Eye (tissue), 1 donor: ENCODE data around the gene ABTB2.
"Not testable (repeated sequence)": the region's sequence is repeated elsewhere in the genome, so short reads cannot be mapped to it uniquely, and the experiment has no call there.

ENCODE experiments used
- DNase-seq: peaks from one replicate; pipeline ENCODE4 v3.0.0-alpha.2; 2015

Gene ABTB2

DNA sequence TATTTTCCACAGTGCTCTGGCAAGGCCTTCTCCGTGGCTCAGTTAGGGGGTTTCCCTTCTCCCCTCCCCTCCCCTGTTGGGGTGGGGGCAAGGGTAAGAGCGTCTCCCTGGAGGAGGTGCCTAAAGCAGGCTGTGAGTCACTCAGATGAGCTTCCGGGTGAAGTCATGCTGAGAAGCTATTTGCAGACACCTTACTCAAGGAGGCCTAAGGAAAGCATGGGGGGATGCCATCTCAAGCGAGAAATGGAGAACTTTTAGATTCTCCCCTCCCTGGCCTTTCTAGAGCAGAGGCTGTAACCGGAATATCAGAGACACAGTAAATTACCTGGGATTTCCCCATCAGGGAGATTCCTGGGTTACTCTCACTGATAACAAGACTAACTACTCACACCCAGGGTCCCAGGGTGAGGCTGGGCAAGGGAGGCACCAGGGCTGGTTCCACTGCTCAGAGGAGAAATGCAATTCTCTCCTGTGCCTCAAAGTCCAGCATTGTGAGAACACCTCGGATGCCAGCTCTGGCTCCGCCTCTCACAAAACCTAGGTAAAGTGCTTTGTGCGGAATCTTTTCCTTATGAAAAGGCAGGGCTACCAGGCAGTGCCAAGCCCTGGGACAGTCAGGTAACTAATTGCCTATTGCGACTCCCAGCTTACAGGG lies 123.6 kb downstream of the ABTB2 start:
- no peak for DNase-seq

DNA sequence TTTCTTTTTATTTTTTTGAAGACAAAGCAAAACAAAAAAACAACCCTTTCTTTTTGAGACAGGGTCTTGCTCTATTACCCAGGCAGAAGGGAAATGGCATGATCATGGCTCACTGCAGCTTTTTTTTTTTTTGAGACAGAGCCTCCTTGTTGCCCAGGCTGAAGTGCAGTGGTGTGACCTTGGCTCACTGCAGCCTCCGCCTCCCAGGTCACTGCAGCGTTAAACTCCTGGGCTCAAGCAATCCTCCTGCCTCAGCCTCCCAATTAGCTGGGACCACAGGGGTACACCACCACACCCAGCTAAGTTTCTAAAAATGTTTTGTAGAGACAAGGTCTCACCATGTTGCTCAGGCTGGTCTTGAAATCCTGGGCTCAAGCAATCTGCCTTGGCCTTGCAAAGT lies 124.6 kb downstream of the ABTB2 start:
- no peak for DNase-seq

DNA sequence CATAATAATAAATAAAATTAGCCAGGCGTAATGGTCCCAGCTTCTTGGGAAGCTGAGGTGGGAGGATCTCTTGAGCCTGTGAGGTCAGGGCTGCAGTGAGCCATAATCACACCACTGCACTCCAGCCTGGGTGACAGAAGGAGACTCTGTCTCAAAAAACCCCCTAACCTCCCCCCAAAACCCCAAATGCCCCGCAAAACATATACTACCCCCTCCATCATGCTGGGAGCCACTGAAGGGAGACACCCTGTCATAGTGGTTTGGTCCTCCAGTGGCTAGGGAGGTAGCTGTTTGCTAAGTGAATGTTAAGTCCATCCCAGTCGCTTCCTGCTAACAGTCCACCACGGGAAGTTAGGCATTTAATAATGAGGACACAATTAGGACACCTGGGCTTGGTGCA lies 125.0 kb downstream of the ABTB2 start:
- DNase-seq: no peak

DNA sequence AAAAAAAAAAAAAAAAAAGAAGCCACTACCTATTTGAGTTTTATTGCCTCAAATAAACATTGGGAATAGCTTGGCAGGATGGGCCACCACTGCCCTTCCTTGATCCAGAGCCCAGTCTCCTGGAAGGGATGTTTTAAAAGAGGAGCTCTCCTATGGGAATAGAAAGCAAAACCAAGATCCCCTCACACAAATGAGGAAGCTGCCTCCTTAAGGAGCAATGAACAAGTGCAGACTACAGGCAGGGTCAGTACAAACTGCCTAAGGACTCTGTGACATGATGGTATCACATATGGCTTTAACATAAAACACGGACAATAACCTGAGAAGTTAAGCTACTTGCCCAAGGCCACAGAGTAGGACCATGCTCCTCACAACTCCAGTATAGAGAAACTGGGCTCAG lies 131.6 kb downstream of the ABTB2 start:
- DNase-seq: no peak

DNA sequence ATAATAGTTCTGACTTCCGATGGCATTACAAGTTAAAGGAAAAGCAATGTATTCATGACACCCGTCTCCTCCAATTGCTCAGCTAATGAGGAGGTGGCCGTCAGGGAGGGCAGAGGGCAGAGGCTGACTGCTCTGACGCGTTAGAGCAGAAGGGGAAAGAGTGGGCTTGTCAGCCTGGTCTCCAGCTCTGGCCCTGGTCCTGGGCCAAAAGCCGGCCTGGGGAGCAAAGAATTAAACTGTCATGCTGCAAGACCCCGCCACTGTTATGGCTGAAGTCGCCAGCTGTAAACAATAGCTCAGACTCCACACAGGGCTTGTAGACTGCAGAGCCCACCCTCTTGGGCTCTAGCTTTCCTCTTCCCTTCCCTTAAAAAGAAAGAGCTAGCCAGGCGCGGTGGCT lies 132.7 kb downstream of the ABTB2 start:
- peak; percentile 54 for DNase-seq

DNA sequence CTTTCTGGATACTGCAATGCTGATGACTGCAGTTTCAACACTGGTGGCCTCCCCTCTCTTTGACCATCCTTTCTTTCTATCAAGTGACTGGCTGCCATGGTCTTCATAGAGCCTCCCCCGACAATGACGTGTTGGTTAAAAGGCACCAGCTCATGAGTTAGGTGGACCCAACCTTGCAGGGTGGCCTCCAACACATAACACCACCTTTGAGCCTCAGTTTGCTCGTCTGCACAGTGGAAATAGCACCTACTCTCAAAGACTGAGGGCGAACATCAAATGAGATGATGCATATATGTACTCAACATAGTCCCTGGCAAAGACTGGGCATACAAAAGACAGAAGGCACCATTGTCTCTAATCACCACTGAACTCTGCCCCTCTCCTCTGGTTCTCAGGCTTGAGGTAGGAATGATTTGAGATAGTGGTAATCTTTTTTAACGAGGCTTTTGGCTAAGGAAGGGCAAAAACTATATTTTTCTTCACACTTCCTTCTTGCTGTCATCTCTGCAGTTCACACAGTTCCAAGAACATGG lies 133.3 kb downstream of the ABTB2 start:
- DNase-seq: no peak

DNA sequence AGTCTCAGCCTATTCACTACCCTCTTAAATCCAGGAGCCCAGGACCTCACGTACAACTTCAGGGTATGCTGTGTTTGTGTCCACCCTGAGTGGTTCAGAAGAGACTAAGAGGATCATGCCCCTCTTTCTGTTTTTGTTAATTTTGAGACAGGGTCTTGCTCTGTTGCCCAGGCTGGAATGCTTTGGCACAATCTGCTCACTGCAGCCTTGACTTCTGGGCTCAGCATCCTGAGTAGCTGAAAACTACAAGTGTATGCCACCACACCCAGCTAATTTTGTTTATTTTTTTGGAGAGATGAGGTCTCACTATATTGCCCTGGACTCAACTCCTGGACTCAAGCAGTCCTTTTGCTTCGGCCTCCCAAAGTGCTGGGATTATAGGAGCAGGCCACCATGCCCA lies 133.9 kb downstream of the ABTB2 start:
- no peak for DNase-seq

DNA sequence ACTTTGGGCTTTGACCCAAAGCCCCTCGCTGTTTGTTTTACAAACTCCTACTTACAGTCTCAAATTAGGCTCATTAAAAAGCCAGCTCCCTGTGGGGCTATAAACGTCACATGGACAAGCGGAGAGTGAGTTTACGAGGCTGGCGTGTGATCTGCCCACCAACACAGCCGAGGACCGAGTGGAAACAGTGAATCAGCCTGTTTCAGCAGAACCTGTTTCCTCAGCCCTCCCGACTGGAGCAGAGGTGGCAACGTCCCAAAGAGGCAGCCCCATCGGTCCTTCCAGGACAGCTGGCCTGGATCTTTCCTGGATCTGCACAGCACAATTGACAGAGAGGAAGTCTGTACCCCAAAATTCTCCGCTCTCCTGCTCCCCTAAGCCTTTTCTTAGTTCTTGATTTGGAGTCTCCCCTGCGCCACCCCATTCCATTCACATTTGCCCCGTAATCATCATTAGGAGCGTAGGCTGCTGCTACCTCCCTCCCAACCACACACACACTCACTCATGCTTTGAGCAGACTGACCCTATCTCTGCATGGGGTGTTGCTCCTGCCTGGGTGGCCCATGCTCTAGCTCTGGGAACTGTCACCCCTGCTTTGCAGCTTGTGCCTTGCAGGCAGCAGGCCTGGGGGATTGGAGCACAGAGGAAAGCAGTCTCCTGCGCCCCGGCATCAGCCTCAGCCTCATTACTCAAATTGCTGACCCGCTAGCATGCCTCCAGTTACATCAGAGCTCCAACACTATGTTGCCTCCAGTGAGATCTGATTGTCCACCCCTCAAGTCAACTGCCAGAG lies 134.6 kb downstream of the ABTB2 start:
- peak; percentile 83 for DNase-seq

DNA sequence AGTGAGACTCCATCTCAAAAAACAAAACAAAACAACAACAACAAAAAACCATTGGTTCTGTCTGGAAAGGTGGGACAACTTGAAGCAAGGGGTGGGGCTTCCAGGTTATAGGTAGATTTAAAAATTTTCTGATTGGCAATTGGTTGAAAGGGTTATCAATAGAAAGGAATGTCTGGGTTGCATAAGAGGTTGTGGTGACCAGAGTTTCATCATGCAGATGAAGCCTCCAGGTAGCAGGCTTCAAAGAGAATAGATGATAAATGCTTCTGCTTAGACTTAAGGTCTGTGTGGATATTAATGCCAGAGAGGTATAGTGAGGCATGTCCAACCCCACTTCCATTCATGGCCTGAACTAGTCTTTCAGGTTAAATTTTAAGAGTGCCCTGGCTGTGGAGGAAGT lies 135.8 kb downstream of the ABTB2 start:
- DNase-seq: no peak

DNA sequence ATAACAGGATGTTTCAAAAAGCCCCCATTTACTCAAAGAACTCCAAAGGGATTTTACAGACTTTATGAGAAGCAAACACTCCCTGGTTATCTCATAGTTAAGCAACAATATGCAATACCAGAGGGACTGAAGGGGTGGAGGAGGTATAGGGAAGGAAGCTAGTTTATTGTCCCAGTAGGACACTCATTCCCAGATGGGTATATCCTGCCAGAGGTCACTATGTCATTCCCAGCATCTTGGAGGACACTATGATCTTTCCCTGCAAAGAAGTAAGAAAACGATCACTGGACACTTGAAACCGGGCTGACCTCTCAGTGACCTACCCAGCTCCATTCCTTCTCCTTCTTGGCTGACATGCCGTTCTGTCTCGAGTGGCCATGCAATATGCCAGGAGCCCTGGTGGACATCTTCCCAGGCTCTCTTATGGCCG lies 137.9 kb downstream of the ABTB2 start:
- DNase-seq: no peak

DNA sequence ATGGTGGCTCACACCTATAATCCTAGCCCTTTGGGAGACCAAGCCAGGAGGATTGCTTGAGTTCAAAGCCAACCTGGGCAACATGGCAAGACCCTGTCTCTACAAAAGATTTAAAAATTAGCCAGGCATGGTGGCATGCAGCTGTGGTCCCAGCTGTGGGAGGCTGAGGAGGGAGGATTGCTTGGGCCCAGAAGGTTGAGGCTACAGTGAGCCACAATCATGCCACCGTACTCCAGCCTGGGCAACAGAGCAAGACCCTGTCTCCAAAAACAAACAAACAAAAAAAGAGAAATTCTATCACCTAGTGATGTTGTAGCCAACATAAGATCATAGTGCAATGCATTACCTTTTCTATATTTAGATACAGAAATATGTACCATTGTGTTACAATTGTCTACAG lies 138.5 kb downstream of the ABTB2 start:
- DNase-seq: no peak

DNA sequence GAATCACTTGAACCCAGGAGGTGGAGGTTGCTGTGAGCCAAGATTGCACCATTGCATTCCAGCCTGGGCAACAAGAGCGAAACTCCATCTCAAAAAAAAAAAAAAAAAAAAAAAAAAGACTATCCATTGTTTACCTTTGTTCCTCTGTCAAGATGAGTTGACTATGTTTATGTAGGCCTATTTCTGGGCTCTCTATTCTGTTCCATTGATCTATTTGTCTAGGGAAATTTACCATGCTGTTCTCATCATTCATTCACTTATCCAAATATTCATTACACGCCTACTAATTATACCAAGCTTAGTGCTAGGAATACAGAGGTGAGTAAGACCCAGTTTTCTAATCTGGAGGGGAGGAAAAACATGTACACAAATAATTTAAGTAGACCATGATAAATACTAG lies 139.1 kb downstream of the ABTB2 start:
- DNase-seq: not testable (repeated sequence)

DNA sequence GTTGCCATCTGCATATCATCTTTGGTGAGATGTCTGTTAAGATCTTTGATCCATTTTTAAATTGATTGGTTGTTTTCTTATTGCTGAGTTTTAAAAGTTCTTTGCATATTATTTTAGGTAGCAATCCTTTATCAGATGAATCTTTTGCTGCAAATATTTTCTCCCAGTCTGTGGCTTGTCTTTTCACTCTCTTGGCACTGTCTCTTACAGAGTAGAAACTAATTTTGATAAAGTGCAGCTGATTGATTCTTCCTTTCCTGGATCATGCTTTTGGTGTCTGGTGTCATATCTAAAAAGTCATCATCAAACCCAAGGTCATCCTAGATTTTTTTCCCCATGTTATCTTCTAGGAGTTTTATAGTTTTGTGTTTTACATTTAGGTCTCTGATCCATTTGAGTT lies 139.7 kb downstream of the ABTB2 start:
- DNase-seq: no peak

DNA sequence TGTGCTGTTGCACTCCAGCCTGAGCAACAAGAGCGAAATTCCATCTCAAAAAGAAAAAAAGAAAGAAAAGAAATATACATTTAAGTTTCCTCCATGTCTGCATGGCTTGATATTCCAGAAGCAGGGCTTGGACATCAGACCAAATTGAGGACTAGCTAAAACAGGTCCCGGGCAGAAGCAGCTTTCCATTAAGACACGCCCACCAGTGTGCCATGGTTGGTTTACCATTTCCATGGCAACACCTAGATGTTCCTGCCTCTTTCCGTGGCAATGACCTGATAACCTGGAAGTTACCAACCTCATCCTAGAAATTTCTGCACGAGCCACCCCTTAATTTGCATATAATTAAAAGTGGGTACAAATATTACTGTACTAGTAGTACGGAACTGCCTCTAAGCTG lies 141.1 kb downstream of the ABTB2 start:
- no peak for DNase-seq

DNA sequence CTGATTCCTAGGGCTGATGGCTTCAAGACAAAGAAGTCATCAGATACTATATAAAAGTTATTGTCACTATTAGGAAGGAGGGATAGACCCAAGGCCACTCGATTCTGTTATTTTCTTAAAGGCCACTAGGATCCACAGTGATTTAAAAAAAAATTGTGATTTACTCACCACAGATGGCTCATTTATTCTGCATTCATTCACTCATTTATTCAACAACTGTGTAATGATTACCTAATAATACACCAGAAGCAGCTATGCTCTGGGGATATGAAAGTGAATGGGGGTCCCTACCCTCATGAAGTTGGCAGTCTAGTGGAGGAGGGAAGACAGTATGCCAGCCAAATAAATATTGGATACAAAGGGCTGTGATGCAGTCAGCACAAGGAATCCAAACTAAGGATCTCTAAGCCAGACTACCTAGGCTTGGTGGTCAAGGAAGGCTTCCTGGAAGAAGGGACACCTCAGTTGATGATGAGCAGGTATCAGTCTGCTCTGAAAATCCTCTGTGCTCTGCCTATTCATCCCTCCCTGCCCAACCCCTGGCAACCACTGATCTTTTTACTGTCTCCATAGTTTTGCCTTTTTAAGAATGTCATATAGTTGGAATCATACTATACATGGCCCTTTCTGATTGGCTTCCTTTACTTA lies 141.9 kb downstream of the ABTB2 start:
- DNase-seq: no peak

DNA sequence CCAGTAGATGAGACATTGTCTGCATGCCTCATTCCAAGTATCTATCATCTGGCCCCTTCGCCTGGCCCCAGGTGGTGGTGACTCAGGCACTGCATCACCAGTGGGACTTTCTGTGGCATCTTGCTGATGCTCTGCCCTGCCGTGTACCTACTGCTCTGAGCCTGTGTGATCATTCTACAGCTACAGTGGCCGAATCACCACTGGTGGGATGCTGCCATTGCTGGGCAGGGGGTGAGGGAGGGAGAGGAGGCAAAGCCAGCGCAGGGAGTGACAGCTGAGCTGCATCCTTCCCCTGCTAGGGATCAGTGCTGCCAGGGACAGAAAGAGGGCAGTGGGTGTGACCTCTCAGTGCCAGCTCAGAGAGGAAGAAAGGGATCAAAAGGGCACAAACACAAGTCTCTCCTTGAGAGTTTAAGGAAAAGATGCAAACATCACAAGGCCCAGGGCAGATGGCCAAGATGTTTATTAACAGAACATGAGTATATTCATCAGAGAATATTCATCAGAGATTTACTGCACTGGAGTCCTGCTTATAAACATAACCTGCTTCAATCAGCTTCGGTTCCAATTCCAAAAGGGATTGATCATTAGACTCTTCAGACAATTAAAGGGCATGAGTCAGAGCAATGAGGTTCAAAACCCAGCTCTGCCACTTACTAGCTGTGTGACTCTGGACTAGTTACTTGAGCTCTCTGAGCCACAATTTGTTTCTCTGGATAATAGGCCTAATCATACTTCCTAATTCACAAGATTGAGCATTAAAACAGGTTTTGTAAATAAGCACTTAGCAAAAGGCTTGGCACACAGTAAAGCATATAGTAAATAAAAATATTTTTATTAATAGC lies 142.6 kb downstream of the ABTB2 start:
- no peak for DNase-seq

DNA sequence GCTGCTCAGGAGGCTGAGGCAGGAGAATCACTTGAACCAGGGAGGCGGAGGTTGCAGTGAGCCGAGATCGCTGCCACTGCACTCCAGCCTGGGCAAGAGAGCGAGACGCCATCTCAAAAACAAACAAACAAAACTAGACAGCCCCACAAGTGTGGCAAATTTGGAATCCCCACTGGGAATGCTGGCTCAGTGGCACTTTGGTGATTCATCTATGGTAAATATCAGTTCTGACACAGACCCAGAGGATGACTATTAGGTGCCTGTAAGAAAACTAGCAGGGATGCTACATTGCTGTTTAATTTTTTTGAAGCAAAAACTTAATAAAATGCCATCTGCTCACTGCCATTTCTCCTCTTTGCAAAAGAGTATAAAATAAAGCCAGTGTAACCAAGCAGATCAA lies 144.4 kb downstream of the ABTB2 start:
- DNase-seq: no peak

DNA sequence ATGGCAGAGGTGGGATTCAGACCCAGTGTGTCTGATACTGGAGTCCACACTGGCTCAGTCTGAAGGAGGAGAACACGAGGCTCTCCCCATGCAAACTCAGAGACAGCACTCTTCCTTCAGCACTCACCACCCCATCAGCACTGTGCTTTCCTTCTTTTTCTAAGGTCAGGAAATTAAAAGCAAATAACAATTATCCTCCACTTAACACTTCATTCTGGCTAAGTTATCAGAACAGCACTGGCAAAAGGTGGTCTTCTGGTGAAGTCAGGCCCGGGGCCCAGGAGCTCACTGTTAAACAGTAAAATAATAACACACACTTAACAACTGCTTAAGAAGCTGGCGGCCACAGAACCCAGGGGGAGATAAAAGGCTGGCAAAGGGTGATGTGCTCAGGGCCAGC lies 145.2 kb downstream of the ABTB2 start:
- DNase-seq: no peak

DNA sequence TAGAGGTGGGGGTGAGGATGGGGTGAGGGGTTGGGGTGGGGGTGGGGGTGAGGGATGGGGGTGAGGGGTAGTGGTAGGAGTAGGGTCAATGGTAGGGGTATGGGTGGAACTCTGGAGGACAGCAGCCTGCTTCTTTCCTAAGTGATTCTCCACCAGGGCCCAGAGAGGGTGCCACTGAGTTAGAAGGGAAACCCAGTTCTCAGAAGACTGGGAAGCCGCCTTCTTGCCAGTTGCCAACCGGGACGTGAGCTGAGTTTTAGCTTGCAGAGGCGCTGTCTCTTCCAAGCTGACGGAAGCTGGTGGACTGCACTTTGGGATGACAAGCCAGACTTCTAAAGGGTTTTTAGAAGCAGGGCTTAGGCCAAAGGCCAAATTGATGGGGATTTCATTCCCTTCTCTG lies 148.0 kb downstream of the ABTB2 start:
- no peak for DNase-seq

DNA sequence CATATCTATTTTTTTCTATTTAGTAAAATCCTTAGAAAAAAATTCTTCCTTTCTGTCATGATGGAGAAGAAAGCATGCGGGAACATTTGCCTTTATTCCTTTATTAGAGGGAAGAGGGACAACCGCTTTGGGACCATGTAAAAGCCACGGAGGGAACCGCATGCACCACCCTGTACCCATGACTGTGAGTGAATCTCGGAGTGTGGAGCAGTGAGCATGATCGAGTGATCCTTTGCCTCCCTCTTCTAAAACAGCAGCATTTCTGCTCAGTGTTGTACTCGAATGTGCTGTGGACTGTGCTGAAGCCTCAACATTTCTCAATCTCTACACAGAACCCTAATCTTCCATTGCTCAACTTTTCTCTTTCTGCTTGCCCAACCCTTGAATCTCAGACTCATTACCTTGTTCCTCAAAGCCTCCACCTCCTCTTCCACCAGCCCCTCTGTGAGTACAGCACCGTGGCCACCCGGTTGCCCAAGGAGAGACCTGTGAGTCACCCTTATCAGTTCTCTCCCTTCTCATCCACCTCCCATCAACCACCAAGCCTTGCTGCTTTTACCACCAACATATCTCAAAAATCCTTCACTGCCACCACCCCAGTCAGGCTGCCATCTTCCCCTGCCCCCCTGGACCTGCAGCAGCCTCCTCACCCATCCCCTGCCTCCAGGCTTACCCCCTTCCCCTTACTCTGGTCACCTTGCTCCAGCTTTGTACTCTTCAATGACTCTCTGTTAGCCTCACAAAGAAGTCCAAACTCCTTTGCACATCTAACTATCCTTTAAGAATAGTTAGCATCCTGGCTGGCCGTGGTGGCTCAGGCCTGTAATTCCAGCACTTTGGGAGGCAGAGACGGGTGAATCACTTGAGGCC lies 149.3 kb downstream of the ABTB2 start:
- DNase-seq: no peak

DNA sequence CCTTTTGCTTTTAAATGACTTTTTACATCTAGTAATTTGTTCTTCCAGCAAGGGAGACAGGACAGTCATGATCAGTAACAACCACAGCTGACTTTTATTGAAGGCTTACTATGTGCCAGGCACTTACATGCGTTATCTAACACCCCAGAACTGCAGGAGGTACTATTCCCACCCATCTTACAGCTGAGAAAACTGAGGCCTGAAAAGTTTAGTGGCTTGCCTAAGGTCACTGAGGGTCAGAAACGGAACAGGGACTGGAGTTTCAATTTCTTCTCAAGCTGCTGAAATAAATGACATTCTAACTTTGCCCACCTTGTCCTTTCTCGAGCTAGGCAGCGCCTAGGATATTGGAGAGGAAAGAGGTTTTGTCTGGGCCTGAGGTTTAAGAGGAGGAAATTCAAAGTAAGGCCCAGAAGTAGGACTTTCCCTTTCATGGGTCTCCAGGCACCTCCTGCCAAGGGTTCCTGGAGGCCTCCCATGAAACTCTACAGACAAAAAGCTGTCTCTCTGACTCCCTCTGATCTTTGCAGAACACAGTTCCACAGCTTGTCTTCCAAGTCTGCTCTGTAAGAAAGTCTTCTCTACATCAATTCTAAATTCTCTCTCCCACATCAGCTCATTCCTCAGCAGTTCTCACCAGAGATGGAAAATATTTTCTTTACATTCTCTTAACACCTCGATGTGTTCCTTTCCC lies 150.2 kb downstream of the ABTB2 start:
- no peak for DNase-seq
